HL-60 (cell line): Measurements from ENCODE around the gene TTC1.

ENCODE experiments used
- CTCF ChIP-seq: IDR thresholded peaks from one replicate; pipeline ENCODE4 v1.5.1; 2011; ENCODE audit warnings: low read length, control low read depth, inconsistent platforms; ENCODE audit not compliant: insufficient read depth
- GABPA ChIP-seq: IDR thresholded peaks from 2 replicates; pipeline ENCODE4 v1.6.1; 2012; ENCODE audit warnings: low read depth
- POLR2AphosphoS5 ChIP-seq: IDR thresholded peaks from 2 replicates; pipeline ENCODE4 v1.6.1; 2012; ENCODE audit warnings: low read depth
- REST ChIP-seq: IDR thresholded peaks from 2 replicates; pipeline ENCODE4 v1.6.1; 2012; ENCODE audit warnings: low read depth; ENCODE audit not compliant: insufficient replicate concordance
- SPI1 ChIP-seq: IDR thresholded peaks from 2 replicates; pipeline ENCODE4 v1.6.1; 2012; ENCODE audit warnings: low read depth, mild to moderate bottlenecking, borderline replicate concordance

- TF ChIP-seq CTCF (no peak), GABPA (no peak), POLR2AphosphoS5 (no peak), SPI1 (no peak), REST (no peak)
These were observed 99.2 kb downstream of the TTC1 start for GRCh38 chr5:160108124-160108523.
